NCI-H2171 treated with DMSO at 0.1 percent for 48 hours (cell line): ENCODE measurements around the gene LFNG.

ENCODE experiments used
- DNase-seq: peaks from one replicate; lab custom pipeline; 2025; lab: John Stamatoyannopoulos, UW

Gene LFNG

DNA sequence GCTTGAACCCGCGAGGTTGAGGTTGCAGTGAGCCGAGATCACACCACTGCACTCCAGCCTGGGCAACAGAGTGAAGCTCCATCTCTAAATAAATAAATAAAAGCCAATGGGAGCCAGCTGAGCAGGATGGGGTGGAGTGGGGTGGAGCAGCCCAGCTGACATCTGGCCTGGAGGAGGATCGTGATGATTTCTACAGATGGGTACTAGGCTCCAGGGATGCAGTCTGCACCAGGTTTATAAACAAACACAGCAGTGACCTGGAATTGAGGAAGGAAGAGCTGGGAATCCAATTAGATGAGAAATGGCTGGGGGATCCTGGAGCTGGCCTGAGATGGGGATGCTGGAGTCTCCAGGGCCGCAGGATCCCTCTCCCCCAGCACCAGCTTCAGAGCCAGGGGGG lies 36.1 kb upstream of the LFNG start:
- DNase-seq = peak; percentile 95

DNA sequence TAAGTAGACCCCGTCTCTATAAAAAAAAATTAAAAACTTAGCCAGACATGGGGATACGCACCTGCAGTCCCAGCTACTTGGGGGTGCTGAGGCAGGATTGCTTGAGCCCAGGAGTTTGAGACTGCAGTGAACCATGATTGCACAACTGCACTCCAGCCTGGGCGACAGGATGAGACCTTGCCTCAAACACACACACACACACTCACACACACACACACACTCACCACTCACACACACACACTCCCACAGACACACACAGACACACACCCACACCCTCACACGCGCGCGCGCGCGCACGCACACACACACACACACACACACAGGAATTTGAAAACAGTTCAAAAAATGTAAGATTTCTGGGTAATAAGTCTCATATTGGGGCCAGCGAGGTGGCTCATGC lies 34.7 kb upstream of the LFNG start:
- no peak for DNase-seq

DNA sequence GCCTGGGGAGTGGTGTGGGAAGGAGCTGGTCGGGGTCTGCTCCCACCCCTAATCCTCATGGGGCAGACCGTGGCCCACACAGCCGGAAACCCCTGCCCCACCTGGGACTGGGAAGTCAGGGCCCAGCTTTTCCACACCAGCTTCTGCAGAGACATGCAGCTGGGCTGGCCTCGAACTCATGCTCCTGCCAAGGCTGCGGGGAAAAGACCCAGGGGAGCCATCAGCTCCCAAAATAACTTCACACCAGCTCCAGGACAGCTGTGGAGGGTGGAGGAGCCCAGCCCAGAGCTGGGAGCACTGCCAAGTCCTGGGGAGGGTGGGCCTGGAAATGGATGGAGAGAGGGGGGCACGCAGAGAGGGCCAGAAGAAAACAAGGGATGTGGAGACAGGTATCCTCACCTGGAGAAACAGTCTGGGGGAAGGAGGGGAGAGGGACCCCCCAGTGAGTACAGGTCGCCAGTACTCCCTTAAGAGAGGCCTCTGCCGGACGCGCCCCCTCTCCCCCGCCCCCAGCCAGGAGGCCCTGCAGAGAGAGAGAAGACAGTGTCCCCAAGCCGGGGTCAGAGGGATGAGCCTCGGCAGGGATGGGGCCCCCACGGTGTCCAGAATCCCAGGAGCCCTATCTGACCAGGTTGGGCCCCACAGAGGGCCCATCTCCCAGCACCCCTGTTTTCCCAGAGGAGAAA lies 31.8 kb upstream of the LFNG start:
- peak; percentile 59 for DNase-seq

DNA sequence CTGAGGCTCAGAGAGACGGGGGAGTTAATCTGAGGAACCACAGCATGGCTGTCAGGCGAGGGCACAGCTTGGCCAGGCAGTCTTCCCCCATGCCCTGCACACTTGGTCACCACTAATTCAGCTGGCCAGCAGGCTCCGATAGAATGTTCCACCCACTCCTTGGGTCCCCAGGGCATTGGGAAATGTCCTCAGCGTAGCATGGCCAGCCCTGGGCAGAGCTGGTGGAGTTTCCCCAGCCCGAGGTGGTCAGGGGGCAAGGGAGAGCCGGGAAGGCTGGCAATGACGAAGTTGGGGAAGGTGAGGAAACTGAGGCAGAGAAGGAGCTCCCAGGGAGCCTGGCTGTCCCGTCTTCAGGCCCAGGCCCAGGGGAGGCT lies 31.3 kb upstream of the LFNG start:
- no peak for DNase-seq

DNA sequence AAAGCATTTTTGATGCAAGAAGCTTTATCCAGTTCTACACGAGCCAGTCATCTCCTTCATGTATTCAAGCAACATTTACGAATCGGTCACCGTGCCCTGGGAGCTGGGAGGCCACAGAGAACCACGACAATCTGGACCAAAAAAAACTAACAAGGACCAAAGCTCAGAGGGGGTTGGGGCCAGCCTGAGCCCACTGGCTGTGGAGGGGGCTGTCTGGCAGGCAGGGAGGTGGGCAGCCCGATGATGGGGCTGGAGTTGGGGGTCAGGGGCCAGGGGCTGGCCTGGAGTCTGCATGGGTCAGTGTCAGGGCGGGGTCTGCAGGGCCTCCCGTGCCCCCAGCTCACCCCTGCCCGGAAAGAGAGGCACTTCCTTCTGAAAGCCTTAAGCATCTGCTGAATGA lies 30.9 kb upstream of the LFNG start:
- DNase-seq = no peak

DNA sequence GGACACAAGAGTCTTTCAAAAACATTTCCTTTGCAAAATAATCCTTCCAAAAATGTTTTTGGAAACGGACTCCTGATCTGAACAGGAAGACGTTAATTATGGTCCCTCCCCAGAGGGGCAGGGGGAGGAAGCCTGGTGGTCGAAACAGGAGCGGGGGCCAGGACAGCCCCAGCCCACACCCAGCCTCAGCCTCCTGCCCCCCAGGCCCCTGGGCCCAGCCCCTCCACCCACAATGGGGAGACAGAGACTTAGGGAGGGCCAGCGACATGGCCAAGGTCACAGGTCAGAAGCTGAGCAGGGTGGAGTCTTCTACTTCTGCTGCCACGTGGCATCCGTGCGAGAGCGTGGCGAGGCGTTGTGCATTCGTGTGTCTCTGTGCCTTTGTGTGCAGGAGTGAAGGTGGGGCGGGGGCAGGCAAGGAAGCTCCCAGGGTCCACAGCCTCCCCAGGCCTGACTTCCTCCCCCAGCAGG lies 29.4 kb upstream of the LFNG start:
- DNase-seq = no peak

DNA sequence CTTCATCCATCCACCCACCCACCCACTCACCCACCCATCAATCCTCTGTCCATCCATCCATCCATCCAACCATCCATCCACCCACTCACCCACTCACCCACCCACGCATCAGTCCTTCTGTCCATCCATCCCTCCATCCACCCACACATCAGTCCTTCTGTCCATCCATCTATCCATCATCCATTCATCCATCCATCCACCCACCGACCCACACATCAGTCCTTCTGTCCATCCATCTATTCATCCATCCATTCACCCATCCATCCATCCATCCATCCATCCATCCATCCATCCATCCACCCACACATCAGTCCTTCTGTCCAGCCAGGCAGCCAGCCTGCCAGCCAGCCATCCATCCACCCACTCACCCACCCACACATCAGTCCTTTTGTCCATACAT lies 27.5 kb upstream of the LFNG start:
- DNase-seq = no peak

DNA sequence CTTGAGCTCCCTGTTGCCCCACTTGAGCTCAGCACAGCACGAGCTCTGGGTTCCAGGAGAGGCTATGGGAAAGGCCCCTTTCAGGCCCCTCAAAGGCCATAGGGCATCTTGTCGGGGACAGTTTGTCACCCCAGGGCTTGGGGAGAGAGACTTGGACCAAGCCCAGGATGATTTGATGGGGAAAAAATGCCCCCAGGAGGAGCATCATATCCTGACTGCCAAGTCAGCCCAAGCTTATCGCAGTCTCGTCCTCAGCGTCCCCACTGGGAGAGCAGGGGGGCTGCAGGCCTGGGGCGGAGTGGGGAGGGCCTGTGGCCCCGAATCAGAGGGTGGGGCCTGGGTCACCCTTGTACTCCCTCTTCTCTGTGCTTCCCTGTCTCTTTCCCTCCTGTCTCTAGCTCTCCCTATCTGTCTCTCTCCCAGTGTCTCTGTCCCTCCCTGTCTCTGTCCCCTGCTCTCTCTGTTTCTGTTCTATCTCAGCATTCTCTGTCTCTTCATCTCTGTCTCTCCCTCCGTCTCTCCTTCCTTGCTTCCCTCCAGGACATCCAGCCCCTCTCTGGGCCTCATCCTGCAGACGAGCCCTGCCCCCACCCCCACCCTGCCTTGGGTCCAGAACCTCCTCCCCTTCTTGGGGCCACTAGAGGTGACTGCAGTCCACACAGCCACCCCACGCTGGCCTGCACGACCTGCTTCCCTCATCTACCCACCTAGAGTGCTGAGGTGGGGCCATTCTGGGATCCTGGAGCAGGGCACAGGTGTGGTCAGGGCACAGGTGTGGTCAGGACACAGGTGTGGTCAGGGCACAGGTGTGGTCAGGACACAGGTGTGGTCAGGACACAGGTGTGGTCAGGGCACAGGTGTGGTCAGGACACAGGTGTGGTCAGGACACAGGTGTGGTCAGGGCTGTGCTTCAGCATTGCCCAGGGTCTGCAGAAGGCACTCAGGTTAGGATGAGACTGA lies 26.1 kb upstream of the LFNG start:
- DNase-seq = no peak

DNA sequence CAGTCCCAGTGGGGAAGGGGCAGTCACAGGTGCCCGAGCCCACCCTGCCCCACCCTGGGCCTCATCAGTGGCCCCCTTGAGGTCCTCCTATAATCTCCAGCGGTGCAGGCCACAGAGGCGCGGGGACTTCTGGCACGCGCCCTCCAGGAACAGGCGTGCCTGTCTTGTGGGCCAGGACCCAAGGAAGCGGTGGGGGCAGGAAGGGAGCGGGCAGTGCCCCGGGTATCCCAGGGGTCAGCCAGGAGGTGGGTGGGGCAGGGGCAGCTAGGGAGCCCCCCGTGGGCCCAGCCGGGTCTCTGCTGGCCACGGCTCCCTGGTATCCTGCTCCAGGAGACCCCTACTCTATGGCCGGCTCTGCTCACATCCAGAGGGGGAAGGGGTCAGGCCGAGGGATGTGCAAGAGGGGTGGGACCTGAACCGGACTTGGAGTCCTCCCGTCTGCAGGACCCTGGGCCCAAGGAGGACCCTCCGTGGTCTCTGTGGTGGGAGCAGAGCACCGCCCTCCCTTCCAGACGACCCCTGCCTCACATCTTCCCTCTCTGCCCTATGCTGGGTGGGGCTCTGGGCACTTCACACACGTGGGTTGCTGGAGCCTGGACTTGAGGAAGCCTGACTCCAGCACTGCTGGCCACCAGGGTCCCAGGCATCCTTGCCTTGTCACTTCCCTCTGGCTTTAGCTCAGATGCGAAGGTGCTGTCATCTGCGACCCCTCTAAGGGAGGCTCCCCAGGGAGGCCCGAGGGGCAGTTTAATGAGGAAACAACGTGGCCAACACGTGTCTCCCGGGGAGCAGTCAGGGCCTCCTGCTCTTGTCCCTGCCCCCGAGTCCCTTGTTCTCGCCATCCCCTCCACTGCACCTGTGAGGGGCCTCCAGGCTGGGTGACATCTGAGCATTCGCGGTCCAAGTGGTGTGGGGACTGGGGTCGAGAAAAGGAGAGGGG lies 25.1 kb upstream of the LFNG start:
- DNase-seq = no peak

DNA sequence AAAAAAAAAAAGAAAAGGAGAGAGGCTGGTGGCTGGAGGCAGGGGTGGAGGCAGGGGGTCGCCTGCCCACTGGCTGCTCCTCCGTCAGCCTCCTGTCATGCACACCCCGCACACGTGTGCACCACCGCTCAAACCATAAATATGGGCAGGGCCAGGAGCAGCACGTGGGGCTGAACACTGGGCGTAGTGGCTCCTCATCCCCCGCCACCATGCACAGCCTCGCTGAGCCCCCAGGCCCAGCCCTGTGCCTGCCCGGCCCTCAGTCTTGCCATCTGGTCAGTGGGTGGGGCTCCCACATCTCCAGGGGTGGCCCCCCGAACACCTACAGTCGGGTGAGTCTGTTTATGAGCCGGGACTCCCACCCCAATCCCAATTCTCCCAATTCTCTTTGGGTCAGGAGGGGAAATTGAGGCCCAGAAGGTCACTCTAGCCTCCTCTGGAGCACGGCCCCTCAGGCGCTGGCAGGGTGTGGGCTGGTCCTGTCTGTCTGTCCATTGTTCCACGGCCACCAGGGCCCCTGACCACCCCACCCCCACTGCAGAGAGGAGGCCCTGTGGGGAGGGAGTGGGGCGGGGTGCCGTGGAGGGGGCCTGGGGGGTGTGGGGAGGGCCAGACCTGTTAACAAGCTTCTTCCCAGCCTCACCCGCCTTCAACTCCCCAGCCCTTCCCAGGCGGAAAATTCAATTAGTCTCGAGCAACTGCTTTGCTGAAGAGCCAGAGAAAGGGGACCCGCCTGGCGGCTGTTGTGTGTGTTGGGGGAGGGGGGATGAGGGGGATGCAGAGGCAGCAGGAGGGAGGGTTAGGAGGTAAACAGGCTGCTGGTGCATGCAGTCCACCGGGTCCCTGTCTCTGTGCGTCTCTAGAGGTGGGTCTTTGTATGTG lies 23.9 kb upstream of the LFNG start:
- DNase-seq = peak; percentile 94

DNA sequence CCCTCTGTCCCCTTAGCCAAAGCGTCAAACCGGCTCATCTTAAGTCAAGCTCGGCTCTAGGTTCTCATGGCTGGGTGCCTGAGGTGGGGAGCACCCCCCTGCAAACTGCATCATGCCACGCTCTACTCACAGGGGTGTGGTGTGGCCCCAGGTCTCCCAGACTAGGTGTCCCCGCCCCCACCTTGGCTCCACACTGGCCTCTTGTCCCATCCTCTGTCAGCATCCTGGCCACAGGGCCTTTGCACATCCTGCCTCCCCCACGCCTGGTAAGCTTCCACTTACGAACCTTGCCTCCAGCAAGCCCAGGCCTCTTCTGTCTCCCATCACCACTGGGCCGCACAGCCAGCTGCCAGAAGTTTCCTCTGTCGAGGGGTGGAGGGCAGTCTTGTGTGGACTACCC lies 23.2 kb upstream of the LFNG start:
- no peak for DNase-seq

DNA sequence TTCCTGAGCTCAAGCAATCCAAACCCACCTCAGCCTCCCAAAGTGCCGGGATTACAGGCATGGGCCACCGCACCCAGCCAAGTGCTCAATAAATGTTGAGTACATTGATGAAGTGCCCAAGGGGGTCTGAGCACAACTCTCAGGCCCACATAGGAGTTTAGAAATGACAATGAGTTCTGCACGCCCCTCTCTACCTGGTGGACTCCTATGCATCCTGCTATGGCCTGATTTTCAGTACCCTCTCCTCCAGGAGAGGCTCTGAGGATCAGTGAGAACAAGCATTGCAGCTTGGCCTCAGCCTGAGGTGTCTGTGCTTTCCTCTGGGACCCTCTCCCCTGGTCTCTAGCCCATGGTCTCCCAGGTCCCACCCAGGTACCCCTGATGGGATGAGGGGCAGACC lies 22.5 kb upstream of the LFNG start:
- no peak for DNase-seq

DNA sequence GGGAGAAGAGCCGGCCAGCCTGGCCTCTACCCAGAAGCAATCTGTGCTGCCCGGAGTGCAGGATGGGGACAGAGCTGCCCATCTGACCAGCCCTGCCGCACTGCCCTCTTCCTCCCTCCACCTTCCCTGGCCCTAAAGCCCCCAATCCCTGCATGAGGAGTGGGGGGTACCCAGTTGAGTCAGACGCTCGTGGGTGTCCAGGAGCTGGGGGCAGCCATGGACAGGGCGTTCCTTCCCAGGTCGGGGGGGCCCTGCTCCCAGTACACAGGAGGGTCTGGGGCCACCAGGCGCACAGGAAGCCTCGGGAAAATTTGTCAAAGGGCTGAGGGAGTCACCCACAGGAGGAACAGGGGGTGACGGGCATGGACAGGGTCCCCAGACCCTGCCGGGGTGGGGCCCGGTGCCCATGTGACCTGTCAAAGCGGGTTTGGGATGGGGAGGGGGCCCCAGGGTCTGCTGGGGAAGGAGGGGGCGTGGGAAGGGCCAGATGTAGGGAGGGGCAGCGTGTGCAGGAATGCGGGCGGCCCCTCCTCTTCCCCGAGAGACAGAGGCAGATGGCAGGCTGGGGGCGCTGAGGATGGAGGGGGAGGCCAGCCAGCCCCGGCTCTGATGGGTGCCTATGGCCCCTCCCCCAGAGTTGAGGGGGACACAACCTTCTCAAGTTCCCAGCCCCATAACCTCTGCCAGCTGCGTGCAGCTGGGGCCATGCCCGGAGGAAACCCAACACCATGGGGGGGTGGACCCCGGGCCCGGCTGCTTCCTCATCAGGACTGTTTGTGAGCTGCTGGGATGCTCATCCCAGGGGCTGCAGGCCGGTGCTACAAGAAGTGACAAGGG lies 21.9 kb upstream of the LFNG start:
- peak; percentile 81 for DNase-seq

DNA sequence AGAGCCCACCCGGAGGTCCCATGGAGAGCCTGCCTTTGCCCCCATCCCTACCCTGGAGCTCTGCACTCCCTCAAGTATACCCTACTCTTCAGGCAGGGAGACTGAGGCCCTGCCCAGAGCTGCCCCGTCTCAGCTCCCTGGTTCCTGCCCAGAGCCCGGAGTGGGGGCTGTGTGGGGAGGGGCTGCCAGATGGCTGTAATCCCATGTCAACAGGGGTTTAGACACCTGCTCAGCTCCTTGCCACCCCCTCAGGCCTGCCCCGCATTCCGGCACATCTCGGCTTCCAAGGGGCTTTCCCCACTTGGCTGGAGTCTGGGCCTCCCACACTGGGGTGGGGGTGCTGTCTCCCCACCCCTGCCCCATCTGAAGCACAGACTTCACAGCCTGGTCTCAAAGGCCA lies 20.9 kb upstream of the LFNG start:
- DNase-seq = no peak

DNA sequence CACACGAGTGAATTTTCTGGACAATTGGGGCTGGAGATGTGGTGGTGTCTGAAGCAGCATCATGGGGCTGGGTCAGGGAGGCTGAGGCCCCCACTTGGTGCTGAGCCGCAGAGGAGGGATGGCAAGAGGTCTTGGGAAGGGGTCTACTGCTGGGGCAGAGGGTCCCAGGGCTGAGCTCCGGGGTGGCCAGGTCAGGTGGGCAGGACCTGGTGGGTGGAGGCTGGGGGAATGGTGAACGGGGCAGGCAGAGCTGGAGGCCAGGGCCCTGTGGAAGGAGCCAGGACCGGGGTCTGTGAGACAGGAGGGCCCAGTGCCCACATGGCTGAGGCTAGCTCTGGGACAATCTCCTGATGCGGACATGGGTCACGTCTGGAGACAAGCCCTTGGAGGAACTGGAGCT lies 20.4 kb upstream of the LFNG start:
- no peak for DNase-seq

DNA sequence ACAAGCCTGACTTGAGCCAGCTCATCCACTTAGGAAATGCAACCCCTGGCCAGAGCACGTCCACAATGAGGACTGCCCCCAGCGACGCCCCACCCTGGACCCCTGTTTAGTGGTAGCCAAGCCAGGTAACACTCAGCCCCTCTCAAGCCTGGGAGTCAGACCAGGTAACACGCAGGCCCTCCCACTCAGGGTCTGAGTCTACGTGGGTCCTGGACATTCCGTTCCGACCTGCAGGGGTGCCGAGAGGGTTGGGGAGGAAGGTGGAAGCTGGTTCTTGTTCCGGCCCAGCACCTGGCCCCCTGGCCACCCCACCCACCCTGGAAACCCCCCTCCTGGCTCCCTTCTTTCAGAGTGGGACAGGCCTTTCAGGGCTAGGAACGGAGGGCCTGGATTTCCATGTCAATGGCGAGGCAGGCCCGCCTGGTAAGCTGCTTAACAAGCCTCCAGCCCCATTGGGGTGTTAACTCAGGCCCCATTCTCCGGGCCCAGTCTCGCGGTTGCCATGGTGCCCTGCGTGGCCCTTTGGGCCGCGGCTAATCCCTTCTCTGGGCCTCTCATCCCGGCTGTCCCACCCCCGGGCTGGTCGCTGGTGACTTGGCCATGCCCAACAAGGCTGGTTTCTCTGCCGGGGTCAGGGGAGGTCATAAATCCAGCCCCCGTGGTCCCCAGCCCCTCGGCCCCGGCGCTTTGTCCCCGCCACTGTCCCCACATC lies 19.7 kb upstream of the LFNG start:
- DNase-seq = no peak

DNA sequence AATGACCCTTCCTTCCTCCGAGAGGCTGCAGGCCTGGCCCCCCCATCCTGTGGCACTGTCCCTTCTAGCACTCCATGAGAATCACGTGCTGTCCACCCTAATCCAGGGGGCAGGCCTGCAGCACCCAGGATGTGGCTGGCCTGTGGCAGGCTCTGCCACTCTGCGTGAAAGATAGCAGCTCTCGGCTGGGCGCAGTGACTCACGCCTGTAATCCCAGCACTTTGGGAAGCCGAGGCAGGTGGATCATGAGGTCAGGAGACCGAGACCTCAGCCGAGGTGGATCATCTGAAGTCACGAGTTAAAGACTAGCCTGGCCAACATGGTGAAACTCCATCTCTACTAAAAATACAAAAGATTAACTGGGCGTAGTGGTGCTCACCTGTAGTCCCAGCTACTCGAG lies 18.9 kb upstream of the LFNG start:
- DNase-seq = no peak

DNA sequence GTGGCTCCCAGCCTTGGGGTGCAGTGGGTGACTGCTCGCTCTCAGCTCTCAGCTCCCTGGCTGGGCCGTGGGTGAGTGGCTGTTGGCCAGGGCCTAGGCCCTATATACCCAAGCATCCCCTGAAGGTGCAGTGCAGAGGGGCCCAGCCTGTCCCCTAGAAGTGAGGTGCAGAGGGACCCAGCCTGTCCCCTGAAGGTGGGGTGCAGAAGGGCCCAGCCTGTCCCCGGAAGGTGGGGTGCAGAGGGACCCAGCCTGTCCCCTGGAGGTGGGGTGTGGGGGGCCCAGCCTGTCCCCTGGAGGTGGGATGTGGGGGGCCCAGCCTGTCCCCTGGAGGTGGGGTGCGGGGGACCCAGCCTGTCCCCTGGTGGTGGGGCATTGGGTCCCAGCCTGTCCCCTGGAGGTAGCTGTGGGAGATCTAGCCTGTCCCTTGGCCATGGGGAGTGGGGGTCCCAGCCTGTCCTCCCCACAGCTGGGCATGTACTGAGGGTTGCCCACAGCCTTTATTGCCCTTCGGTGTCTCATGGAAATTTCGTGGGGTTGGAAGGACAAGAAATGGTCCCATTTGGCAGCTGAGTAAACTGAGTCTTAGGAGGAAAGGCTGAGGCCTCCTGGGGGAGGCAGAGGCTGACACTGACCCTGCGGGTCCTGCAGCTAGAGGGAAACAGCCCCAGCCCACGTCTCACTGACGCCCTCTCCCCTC lies 17.5 kb upstream of the LFNG start:
- DNase-seq = no peak

DNA sequence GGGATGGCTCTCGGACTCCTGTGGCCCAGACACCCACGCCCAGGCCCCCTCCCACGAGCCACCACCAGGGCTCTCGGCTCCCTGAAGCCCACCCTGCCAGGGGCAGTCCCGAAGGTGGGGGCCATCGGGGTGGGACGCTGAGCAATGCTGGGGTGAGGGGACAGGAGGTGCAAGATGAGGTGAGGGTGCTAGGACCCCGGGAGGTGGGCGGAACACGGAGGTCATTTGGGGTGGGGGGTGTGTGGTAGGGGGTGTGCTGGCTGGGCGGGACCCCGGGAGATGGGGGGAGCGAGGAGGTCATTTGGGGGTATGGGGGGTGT lies 17.0 kb upstream of the LFNG start:
- DNase-seq = no peak
